HS-5 (cell line): ENCODE results near the gene MRPL11.
A peak's percentile ranks its signal among the peaks of the same experiment; 100 is the strongest.

Experiments
- DNase-seq: peaks from one replicate; pipeline ENCODE4 v3.0.0-alpha.2; 2012; ENCODE audit warnings: low read depth

The MRPL11 gene

GRCh38 chr11:66388780-66389386 is 49.8 kb downstream of the MRPL11 start:
- peak; percentile 32 for DNase-seq

GRCh38 chr11:66386171-66387069 is 52.2 kb downstream of the MRPL11 start:
- peak; percentile 68 for DNase-seq
